H1 (cell line): ENCODE results near the gene KIF3B. TPM values are rescaled to one million over a fixed set of nuclear protein-coding genes. Genes with fewer than 3 reads are reported as not detected.

Source experiments
- CTCF ChIA-PET: fragments of 300-600 bp; sonication (Branson Sonifier 250); formaldehyde crosslinking; loops from one replicate; lab custom pipeline; 2021; ENCODE audit not compliant: partially characterized antibody; lab: Charles Lee
- POLR2A ChIA-PET: fragments of 300-600 bp; sonication (Branson Sonifier 250); formaldehyde crosslinking; loops from one replicate; lab custom pipeline; 2021; ENCODE audit warnings: inconsistent platforms; ENCODE audit not compliant: partially characterized antibody; lab: Charles Lee
- DNase-seq, 2 experiments: peaks; one replicate each; pipeline versions ENCODE4 v3.0.0 to v3.0.0-alpha.2; 2010 to 2022; ENCODE audit warnings: low spot score in 2 of 2, low read depth in 1 of 2, mixed read lengths in 1 of 2
- FAIRE-seq: peaks from 2 replicates; lab custom pipeline; 2011; peaks lifted over from hg19 to GRCh38; lab: Jason Lieb, UNC
- H2AFZ ChIP-seq: 2 replicates; pipeline ENCODE4 v1.8.1; 2012; ENCODE audit warnings: low read length, inconsistent platforms
- H2AK5ac ChIP-seq: 2 replicates; pipeline ENCODE4 v1.6.1; 2013; ENCODE audit warnings: low read depth, low read length
- H2BK120ac ChIP-seq: replicated peaks from 2 replicates; pipeline ENCODE3; 2013; ENCODE audit warnings: low read depth, low read length, inconsistent platforms
- H2BK12ac ChIP-seq: 2 replicates; pipeline ENCODE4 v1.6.1; 2013; ENCODE audit warnings: low read depth, low read length
- H2BK15ac ChIP-seq: 2 replicates; pipeline ENCODE4 v1.6.1; 2013; ENCODE audit warnings: low read length
- H2BK20ac ChIP-seq: 2 replicates; pipeline ENCODE4 v1.6.1; 2013; ENCODE audit warnings: low read length
- H2BK5ac ChIP-seq: 2 replicates; pipeline ENCODE4 v1.6.1; 2013; ENCODE audit warnings: low read depth, low read length
- H3K14ac ChIP-seq: 2 replicates; pipeline ENCODE4 v1.6.1; 2013; ENCODE audit warnings: inconsistent platforms; ENCODE audit not compliant: insufficient read length
- H3K18ac ChIP-seq: 2 replicates; pipeline ENCODE4 v1.6.1; 2013; ENCODE audit warnings: low read length; ENCODE audit errors: extremely low read depth
- H3K23ac ChIP-seq: 2 replicates; pipeline ENCODE4 v1.6.1; 2013; ENCODE audit warnings: inconsistent platforms; ENCODE audit not compliant: insufficient read length
- H3K23me2 ChIP-seq: 2 replicates; pipeline ENCODE4 v1.6.1; 2013; ENCODE audit warnings: low read depth, low read length
- H3K27ac ChIP-seq: 2 replicates; pipeline ENCODE4 v1.6.1; 2011; ENCODE audit warnings: low read depth, low read length, inconsistent platforms
- H3K27me3 ChIP-seq, 4 experiments: replicated peaks in 1 of 4; 1 replicate in 1 of 4; 2 replicates in 3 of 4; pipeline versions ENCODE4 v1.6.1 to v1.8.1; 2011 to 2013; ENCODE audit warnings: low read length in 3 of 4, mild to moderate bottlenecking in 3 of 4, inconsistent platforms in 2 of 4, mixed read lengths in 2 of 4, moderate library complexity in 1 of 4; ENCODE audit not compliant: control insufficient read depth in 3 of 4, insufficient read depth in 3 of 4; ENCODE audit errors: extremely low read depth in 1 of 4
- H3K36me3 ChIP-seq, 4 experiments: 2 replicates each; pipeline versions ENCODE4 v1.6.1 to v1.8.1; 2011 to 2013; ENCODE audit warnings: mild to moderate bottlenecking in 4 of 4, low read length in 3 of 4, moderate library complexity in 2 of 4, control low read depth in 1 of 4, inconsistent platforms in 1 of 4; ENCODE audit not compliant: insufficient read depth in 4 of 4, control insufficient read depth in 2 of 4
- H3K4ac ChIP-seq: replicated peaks from 2 replicates; pipeline ENCODE3; 2013; ENCODE audit warnings: low read length, low read depth, mixed read lengths, inconsistent platforms; ENCODE audit not compliant: insufficient read length
- H3K4me1 ChIP-seq, 4 experiments: replicated peaks in 1 of 4; 1 replicate in 1 of 4; 2 replicates in 3 of 4; pipeline versions ENCODE4 v1.6.1 to v1.8.1; 2011 to 2013; ENCODE audit warnings: low read length in 3 of 4, inconsistent platforms in 2 of 4, mixed read lengths in 1 of 4; ENCODE audit not compliant: insufficient read depth in 4 of 4, control insufficient read depth in 3 of 4
- H3K4me2 ChIP-seq, 2 experiments: 2 replicates each; pipeline versions ENCODE4 v1.6.1 to v1.8.1; 2011 to 2013; ENCODE audit warnings: low read depth in 2 of 2, low read length in 2 of 2, control low read depth in 1 of 2, inconsistent platforms in 1 of 2, mild to moderate bottlenecking in 1 of 2; ENCODE audit not compliant: insufficient read depth in 1 of 2
- H3K4me3 ChIP-seq, 4 experiments: fragments of 200-600, 300-600 bp in 1 of 4; sonication (generic), shearing (Covaris generic), sonication (Bioruptor Twin) in 1 of 4; 2 replicates each; pipeline versions ENCODE4 v1.5.1 to v1.8.1; 2011 to 2016; ENCODE audit warnings: low read length in 4 of 4, low read depth in 3 of 4, control low read depth in 2 of 4, inconsistent platforms in 2 of 4, mild to moderate bottlenecking in 2 of 4, mixed read lengths in 1 of 4, moderate library complexity in 1 of 4; ENCODE audit not compliant: insufficient read depth in 2 of 4; ENCODE audit errors: extremely low read depth in 1 of 4
- H3K56ac ChIP-seq: replicated peaks from 2 replicates; pipeline ENCODE3; 2013; ENCODE audit warnings: low read depth, mild to moderate bottlenecking, mixed read lengths, low read length, inconsistent platforms; ENCODE audit not compliant: insufficient read length
- H3K79me1 ChIP-seq: 2 replicates; pipeline ENCODE4 v1.6.1; 2013; ENCODE audit warnings: low read depth, low read length, control low read depth
- H3K79me2 ChIP-seq, 2 experiments: 2 replicates each; pipeline versions ENCODE4 v1.6.1 to v1.8.1; 2012 to 2013; ENCODE audit warnings: low read length in 2 of 2, mild to moderate bottlenecking in 2 of 2, inconsistent platforms in 1 of 2; ENCODE audit not compliant: insufficient read depth in 2 of 2, control insufficient read depth in 1 of 2
- H3K9ac ChIP-seq, 4 experiments: replicated peaks in 1 of 4; 1 replicate in 1 of 4; 2 replicates in 3 of 4; pipeline versions ENCODE4 v1.6.1 to v1.8.1; 2011 to 2013; ENCODE audit warnings: low read depth in 3 of 4, low read length in 3 of 4, control low read depth in 2 of 4, mild to moderate bottlenecking in 2 of 4, moderate library complexity in 2 of 4, inconsistent platforms in 1 of 4; ENCODE audit errors: extremely low read depth in 1 of 4
- H3K9me3 ChIP-seq, 2 experiments: 2 replicates each; pipeline versions ENCODE4 v1.6.1 to v1.8.1; 2012 to 2013; ENCODE audit warnings: mild to moderate bottlenecking in 2 of 2, moderate library complexity in 2 of 2, control low read depth in 1 of 2, inconsistent platforms in 1 of 2, low read depth in 1 of 2, low read length in 1 of 2, mixed read lengths in 1 of 2; ENCODE audit not compliant: insufficient read depth in 2 of 2
- H4K20me1 ChIP-seq, 2 experiments: replicated peaks in 1 of 2; 2 replicates each; pipeline versions ENCODE3 to v1.8.1; 2011 to 2013; ENCODE audit warnings: inconsistent platforms in 2 of 2, low read length in 2 of 2, mild to moderate bottlenecking in 1 of 2; ENCODE audit not compliant: insufficient read depth in 2 of 2, control insufficient read depth in 1 of 2
- H4K5ac ChIP-seq: 2 replicates; pipeline ENCODE4 v1.6.1; 2013; ENCODE audit warnings: low read length, low read depth, mixed read lengths, inconsistent platforms; ENCODE audit not compliant: insufficient read length
- H4K8ac ChIP-seq: 2 replicates; pipeline ENCODE4 v1.8.0; 2013; ENCODE audit warnings: mild to moderate bottlenecking, moderate library complexity, low read length, inconsistent platforms; ENCODE audit not compliant: insufficient read depth; ENCODE audit errors: extremely low read depth
- H4K91ac ChIP-seq: replicated peaks from 2 replicates; pipeline ENCODE3; 2013; ENCODE audit warnings: low read length, mixed read lengths, inconsistent platforms; ENCODE audit not compliant: insufficient read length
- HDAC6 ChIP-seq: IDR thresholded peaks from one replicate; pipeline ENCODE4 v1.7.1; 2012; ENCODE audit warnings: low read depth, mild to moderate bottlenecking, inconsistent platforms, low read length, moderate library complexity
- YY1 ChIP-seq: IDR thresholded peaks from 2 replicates; pipeline ENCODE4 v1.6.1; 2011; ENCODE audit warnings: low read depth, mild to moderate bottlenecking, low read length
- WGBS, 2 experiments: shearing (Covaris generic) in 1 of 2; methylation state at CpG; one replicate each; pipeline versions ENCODE4 v1.1.6 to v1.1.7; 2013 to 2015; ENCODE audit warnings: low lambda C conversion rate in 2 of 2, mixed read lengths in 2 of 2, inconsistent platforms in 1 of 2, low coverage in 1 of 2, missing lambda C conversion rate in 1 of 2; ENCODE audit not compliant: insufficient replicate concordance in 2 of 2, insufficient coverage in 1 of 2, insufficient read length in 1 of 2; ENCODE audit errors: extremely low coverage in 1 of 2, missing lambda C conversion rate in 1 of 2; 5-methylcytosine and 5-hydroxymethylcytosine counted together
- polyA plus RNA-seq, 7 experiments: library from polyadenylated mRNA; depleted of rRNA in 3 of 7; stranded (reverse) in 5 of 7; unstranded in 2 of 7; fragments of >200 nt in 5 of 7; fragments of 200-250 nt in 2 of 7; gene quantifications; 1 replicate in 5 of 7; 2 replicates in 1 of 7; 4 replicates in 1 of 7; pipeline versions ENCODE4 v1.2.1 to v1.2.3, GENCODE V29; 2011 to 2013; ENCODE audit warnings: missing spikeins in 2 of 7, mixed read lengths in 2 of 7
- total RNA-seq: library from RNA; stranded (reverse); fragmentation: NEBNext Ultra II Directional; extraction: Animal tissue kit (Norgen Biotek cat#: 25700); gene quantifications from 2 replicates; pipeline ENCODE4 v1.2.1, GENCODE V29; 2021

KIF3B gene
- total and polyA plus RNA-seq, 2 of the 8 experiments (the other 6 are each of a cell fraction or from before 2014, with no cell fraction given) = 10.1 to 22.4 TPM

DNA sequence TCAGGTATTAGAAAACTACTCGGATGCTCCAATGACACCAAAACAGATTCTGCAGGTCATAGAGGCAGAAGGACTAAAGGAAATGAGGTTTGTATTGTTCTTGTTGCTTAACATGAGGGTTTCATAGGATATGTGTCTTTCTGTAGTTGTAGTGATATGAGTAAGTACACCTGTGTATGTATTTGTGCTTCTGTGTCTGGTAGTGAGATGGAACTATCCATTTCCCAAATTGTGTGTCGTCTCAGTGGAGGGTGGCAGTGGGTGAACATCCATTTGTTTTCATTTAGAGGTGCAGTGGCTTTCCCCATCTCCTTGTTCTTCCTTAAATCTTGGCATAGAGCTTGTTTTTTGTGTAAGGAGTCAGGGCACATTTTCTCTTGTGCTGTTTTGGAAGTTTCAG, 88.9 kb downstream of the KIF3B start:
- no peak overlapping the region for H2AK5ac ChIP-seq
- H3K4me3 ChIP-seq = no peak overlapping the region
- no peak overlapping the region for H3K56ac ChIP-seq
- H3K23me2 ChIP-seq = no peaks in the 10 kb centered on the region; the same call in 1 of the 2 replicates
- no peak overlapping the region for H2BK12ac ChIP-seq
- no peak overlapping the region for H4K91ac ChIP-seq
- H3K4ac ChIP-seq = no peak overlapping the region
- H2AFZ ChIP-seq = no peak overlapping the region
- 84% methylated on average over 2 of the region's 2 CpGs; no CpG with 5 or more reads in 1 of the 2 experiments for WGBS, 2 experiments
- no peak overlapping the region for H2BK15ac ChIP-seq
- 0 out of 8 replicates have a peak, but pooled peaks cover 0 to 2% (median 0%) of the 10 kb centered on the region in 4 experiments for H3K36me3 ChIP-seq
- H4K8ac ChIP-seq = no peak overlapping the region
- H3K9me3 ChIP-seq = no peaks in the 10 kb centered on the region; a peak in 1 of 4 replicates
- H4K5ac ChIP-seq = no peak overlapping the region
- H2BK5ac ChIP-seq = no peak overlapping the region
- peaks cover 27 to 30% of the 10 kb centered on the region in 2 experiments for H4K20me1 ChIP-seq
- ChIA-PET POLR2A (no interaction called here), CTCF (no interaction called here)
- no peak for FAIRE-seq
- peaks cover 2 to 28% of the 10 kb centered on the region in 2 experiments; a peak in 3 of 4 replicates for H3K79me2 ChIP-seq
- no peaks in the 10 kb centered on the region for H3K4me1 ChIP-seq
- H3K14ac ChIP-seq = no peak overlapping the region
- H3K4me2 ChIP-seq = no peak overlapping the region
- no peaks in the 10 kb centered on the region for H3K79me1 ChIP-seq
- no peak overlapping the region for H3K27ac ChIP-seq
- H3K9ac ChIP-seq = no peak overlapping the region
- H3K27me3 ChIP-seq = peaks cover 3 to 23% (median 16%) of the 10 kb centered on the region in 4 experiments
- no peak overlapping the region for H2BK120ac ChIP-seq
- no peak overlapping the region for H3K23ac ChIP-seq
- H2BK20ac ChIP-seq = no peak overlapping the region
- TF ChIP-seq HDAC6 (no peak), YY1 (no peak)
- no peak for DNase-seq
- H3K18ac ChIP-seq = no peak overlapping the region
